Upper lobe of left lung (tissue), 6 donors: Measurements from ENCODE around the gene DDX3X. TPM values are rescaled to one million over a fixed set of nuclear protein-coding genes. Genes with fewer than 3 reads are reported as not detected.

ENCODE experiments used
- ATAC-seq, 2 donors: fragments of 200-7000 bp; cut with Tn5 transposase; one replicate each; pipeline ENCODE4 v1.9.1; 2022; ENCODE audit warnings: mild to moderate bottlenecking in 2 of 2, moderate library complexity in 2 of 2; ENCODE audit not compliant: low FRiP score in 2 of 2
- DNase-seq, 2 donors: peaks; one replicate each; pipeline ENCODE4 v3.0.0-alpha.2; 2019 to 2020
- H3K27ac ChIP-seq, 4 donors: fragments of 200-600 bp; sonication (generic); one replicate each; pipeline ENCODE4 v1.5.1; 2016 to 2019
- H3K27me3 ChIP-seq, 4 donors: fragments of 200-600 bp; sonication (generic); one replicate each; pipeline ENCODE4 v1.5.1; 2017 to 2019
- H3K36me3 ChIP-seq, 4 donors: fragments of 200-600 bp; sonication (generic); one replicate each; pipeline ENCODE4 v1.5.1; 2016 to 2019
- H3K4me1 ChIP-seq, 4 donors: fragments of 200-600 bp; sonication (generic); one replicate each; pipeline ENCODE4 v1.5.1; 2018 to 2019
- H3K4me3 ChIP-seq, 4 donors: fragments of 200-600 bp; sonication (generic); one replicate each; pipeline ENCODE4 v1.5.1; 2017 to 2019; ENCODE audit warnings: mild to moderate bottlenecking in 2 of 4, moderate library complexity in 1 of 4
- H3K9me3 ChIP-seq, 4 donors: fragments of 200-600 bp; sonication (generic); one replicate each; pipeline ENCODE4 v1.5.1; 2018 to 2019
- CTCF ChIP-seq, 6 experiments: fragments of 450-650 bp in 4 of 6; fragments of 200-600 bp in 2 of 6; sonication (generic) in 2 of 6; IDR thresholded peaks; one replicate each; pipeline ENCODE4 v1.5.1; 2016 to 2019; ENCODE audit warnings: antibody characterized with exemption in 6 of 6
- EP300 ChIP-seq, 4 donors: sonication (generic); formaldehyde crosslinking; IDR thresholded peaks; one replicate each; pipeline ENCODE4 v1.5.1; 2017; ENCODE audit warnings: antibody characterized with exemption in 4 of 4, control low read depth in 2 of 4
- POLR2A ChIP-seq, 4 donors: fragments of 450-650 bp; IDR thresholded peaks; one replicate each; pipeline ENCODE4 v1.5.1; 2016 to 2017; ENCODE audit warnings: antibody characterized with exemption in 4 of 4, mild to moderate bottlenecking in 2 of 4
- POLR2AphosphoS5 ChIP-seq, 2 donors: sonication (generic); formaldehyde crosslinking; IDR thresholded peaks; one replicate each; pipeline ENCODE4 v1.5.1; 2017; ENCODE audit warnings: antibody characterized with exemption in 2 of 2
- WGBS, 2 donors: methylation state at CpG; one replicate each; pipeline ENCODE4 v1.1.5; 2017 to 2018; 5-methylcytosine and 5-hydroxymethylcytosine counted together
- total RNA-seq, 6 donors: library from RNA; depleted of rRNA in 4 of 6; stranded (reverse); fragments of >200 nt in 4 of 6; gene quantifications; one replicate each; pipeline versions ENCODE4 v1.1.0 to v1.2.1, GENCODE V29; 2016 to 2021
- donor health status: DM: no; HTN: no; CAD: no; lungs with moderate emphysema.
- donor health status: DM: no; HTN: yes; CAD: no; lungs with severe emphysema.

The DDX3X gene
- total RNA-seq, 6 donors from 2014 or later: 158 to 294 (median 244) TPM

DNA sequence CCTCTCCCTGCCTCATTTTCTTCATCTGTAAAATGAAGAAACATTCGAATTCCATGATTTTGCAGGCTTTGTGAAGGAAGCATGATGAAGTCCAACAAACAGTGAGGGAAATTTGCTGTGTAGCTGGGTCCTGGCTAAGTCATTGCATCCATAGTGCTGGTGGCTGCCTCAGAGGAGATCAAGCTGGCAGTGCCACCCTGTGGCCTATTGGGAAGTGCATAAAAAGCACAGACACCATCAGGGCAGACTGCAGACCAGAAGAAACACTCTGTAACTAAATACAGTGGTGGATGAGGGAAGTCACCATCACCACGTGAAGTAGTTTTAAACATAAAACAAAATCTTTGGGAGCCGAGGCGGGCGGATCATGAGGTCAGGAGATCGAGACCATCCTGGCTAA is 40.7 kb upstream of the DDX3X start:
- no peak overlapping the region for H3K27ac ChIP-seq
- WGBS, 2 donors: 86 to 88% methylated on average over 6 of the region's 6 CpGs
- ATAC-seq (no peak), DNase-seq (no peak)
- H3K36me3 ChIP-seq: no peaks in the 10 kb centered on the region
- no peak overlapping the region for H3K4me3 ChIP-seq
- no peak for TF ChIP-seq CTCF (IDR thresholded peaks at IDR 0.05)
- no peak for TF ChIP-seq POLR2AphosphoS5 (IDR thresholded peaks at IDR 0.05)
- no peak for TF ChIP-seq POLR2A (IDR thresholded peaks at IDR 0.05)
- no peak for TF ChIP-seq EP300 (IDR thresholded peaks at IDR 0.05)
- peaks cover 0 to 5% (median 0%) of the 10 kb centered on the region in 4 donors for H3K9me3 ChIP-seq
- H3K4me1 ChIP-seq: no peaks in the 10 kb centered on the region
- no peaks in the 10 kb centered on the region for H3K27me3 ChIP-seq

DNA sequence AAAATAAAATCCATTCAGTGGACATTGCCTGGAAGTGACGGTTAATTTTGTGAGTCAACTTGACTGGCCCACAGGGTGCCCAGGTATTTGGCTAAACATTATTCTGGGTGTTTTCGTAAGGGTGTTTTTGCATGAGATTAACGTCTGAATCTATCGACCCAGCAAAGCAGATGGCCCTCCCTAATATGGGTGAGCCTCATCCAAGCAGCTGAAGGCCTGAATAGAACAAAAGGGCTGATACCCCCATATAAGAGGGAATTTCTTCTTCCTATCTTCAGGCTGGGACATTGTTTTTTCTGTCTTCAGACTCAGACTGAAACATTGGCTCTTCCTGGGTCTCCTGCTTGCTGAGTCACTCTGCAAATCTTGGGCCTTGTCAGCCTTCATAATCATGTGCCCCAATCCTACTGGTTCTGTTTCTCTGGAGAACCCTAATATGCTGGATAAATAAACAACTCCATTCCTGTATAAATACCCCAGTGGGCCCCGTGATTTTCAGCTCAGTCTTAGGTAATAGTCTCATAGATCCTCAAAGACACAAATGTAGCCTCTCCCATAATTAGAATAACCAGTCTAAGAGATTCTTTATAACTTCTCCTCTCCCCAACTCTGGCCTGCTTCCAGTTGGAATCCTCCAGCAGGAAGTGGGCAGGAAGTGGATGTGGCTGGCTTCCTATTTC is 33.1 kb upstream of the DDX3X start:
- ATAC-seq: no peak
- WGBS, 2 donors: 78 to 82% methylated on average over 5 of the region's 5 CpGs

GRCh38 chrX:41301438-41301824 is 32.5 kb upstream of the DDX3X start:
- WGBS, 2 donors: 44% methylated on average over 2 of the region's 2 CpGs; no CpG with 5 or more reads in 1 of the 2 donors
- peaks cover 0 to 5% (median 3%) of the 10 kb centered on the region in 4 donors for H3K4me1 ChIP-seq
- ATAC-seq (no peak), DNase-seq (no peak)
- H3K9me3 ChIP-seq: no peaks in the 10 kb centered on the region
- TF ChIP-seq POLR2AphosphoS5 (IDR thresholded peaks at IDR 0.05) (no peak), EP300 (IDR thresholded peaks at IDR 0.05) (no peak), CTCF (IDR thresholded peaks at IDR 0.05) (no peak), POLR2A (IDR thresholded peaks at IDR 0.05) (no peak)
- H3K36me3 ChIP-seq: no peaks in the 10 kb centered on the region
- H3K27ac ChIP-seq: no peak overlapping the region
- H3K27me3 ChIP-seq: no peaks in the 10 kb centered on the region
- no peak overlapping the region for H3K4me3 ChIP-seq

More for the DNA sequence above, 33.1 kb upstream of the DDX3X start:
- no peak overlapping the region for H3K4me3 ChIP-seq
- peaks cover 0 to 5% (median 3%) of the 10 kb centered on the region in 4 donors for H3K4me1 ChIP-seq
- TF ChIP-seq POLR2AphosphoS5 (IDR thresholded peaks at IDR 0.05) (no peak), EP300 (IDR thresholded peaks at IDR 0.05) (no peak), CTCF (IDR thresholded peaks at IDR 0.05) (no peak), POLR2A (IDR thresholded peaks at IDR 0.05) (no peak)
- H3K9me3 ChIP-seq: no peaks in the 10 kb centered on the region
- H3K27ac ChIP-seq: no peak overlapping the region
- H3K27me3 ChIP-seq: no peaks in the 10 kb centered on the region
- DNase-seq: no peak
- no peaks in the 10 kb centered on the region for H3K36me3 ChIP-seq

- peaks cover 0 to 5% (median 3%) of the 10 kb centered on the region in 4 donors for H3K4me1 ChIP-seq
- TF ChIP-seq CTCF (IDR thresholded peaks at IDR 0.05) (no peak), POLR2AphosphoS5 (IDR thresholded peaks at IDR 0.05) (no peak), POLR2A (IDR thresholded peaks at IDR 0.05) (no peak)
- 57 to 80% methylated on average over 5 to 6 of the region's 6 CpGs for WGBS, 2 donors
Observed at GRCh38 chrX:41302370-41302769, 31.6 kb upstream of the DDX3X start.

GRCh38 chrX:41303013-41303412 is 30.9 kb upstream of the DDX3X start:
- no peaks in the 10 kb centered on the region for H3K36me3 ChIP-seq
- TF ChIP-seq POLR2AphosphoS5 (IDR thresholded peaks at IDR 0.05): no peak
- no peak for TF ChIP-seq POLR2A (IDR thresholded peaks at IDR 0.05)
- no peak for TF ChIP-seq EP300 (IDR thresholded peaks at IDR 0.05)
- TF ChIP-seq CTCF (IDR thresholded peaks at IDR 0.05): no peak
- peaks cover 0 to 5% (median 3%) of the 10 kb centered on the region in 4 donors for H3K4me1 ChIP-seq
- DNase-seq: no peak
- no peaks in the 10 kb centered on the region for H3K27me3 ChIP-seq
- H3K9me3 ChIP-seq: no peaks in the 10 kb centered on the region
- no peak overlapping the region for H3K27ac ChIP-seq
- ATAC-seq: peak in 1 of 2 donors; percentile 52
- H3K4me3 ChIP-seq: no peak overlapping the region
- 69 to 81% methylated on average over 6 of the region's 6 CpGs for WGBS, 2 donors

More at GRCh38 chrX:41302370-41302769, 31.6 kb upstream of the DDX3X start:
- DNase-seq (no peak), ATAC-seq (no peak)
- Histone ChIP-seq H3K36me3 (no peaks in the 10 kb centered on the region), H3K27ac (peak overlapping the region in 1 of 4 donors; percentile 21), H3K27me3 (no peaks in the 10 kb centered on the region), H3K9me3 (no peaks in the 10 kb centered on the region), H3K4me3 (no peak overlapping the region)
